GM23248 (cell line): ENCODE data around the gene CDKN2AIP.

ENCODE experiments used
- EZH2 ChIP-seq: fragments of 200-600 bp; sonication (generic); IDR thresholded peaks from 2 replicates; pipeline ENCODE4 v1.6.1; 2018; ENCODE audit warnings: antibody characterized with exemption, mild to moderate bottlenecking; ENCODE audit not compliant: insufficient read depth, poor library complexity, severe bottlenecking
- EZH2phosphoT487 ChIP-seq: fragments of 200-600 bp; sonication (generic); IDR thresholded peaks from 2 replicates; pipeline ENCODE4 v1.6.1; 2018; ENCODE audit warnings: antibody characterized with exemption, moderate library complexity, mild to moderate bottlenecking, low read depth; ENCODE audit not compliant: insufficient read depth

DNA sequence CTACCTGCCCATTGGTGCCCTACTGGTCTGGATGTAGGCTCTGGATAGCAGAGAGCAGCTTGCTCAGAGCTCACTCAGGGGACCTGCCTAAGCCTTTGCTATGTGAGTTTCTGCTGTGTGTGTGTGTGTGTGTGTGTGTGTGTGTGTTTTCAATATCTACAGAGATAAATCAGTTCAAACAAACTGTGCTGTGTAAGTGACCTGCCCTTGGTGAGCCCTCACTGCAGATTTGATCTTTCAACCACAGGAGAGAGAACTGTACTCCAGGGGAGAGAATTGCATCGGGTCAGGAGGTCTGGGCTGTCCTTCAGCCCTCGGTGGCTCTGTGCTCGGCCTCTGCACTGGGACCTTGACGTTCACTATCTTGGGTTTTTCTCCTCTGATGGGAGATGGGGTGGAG lies 35.0 kb upstream of the CDKN2AIP start:
- TF ChIP-seq EZH2phosphoT487: no peak
- TF ChIP-seq EZH2: no peak
